ENCODE data around the gene PALD1. TPM values are rescaled to one million over a fixed set of nuclear protein-coding genes. Genes with fewer than 3 reads are reported as not detected.
"Not testable (repeated sequence)": the region's sequence is repeated elsewhere in the genome, so short reads cannot be mapped to it uniquely, and the experiment has no call there.

Gene PALD1
- total RNA-seq, 1 donor from 2014 or later: 5.1 TPM

- ATAC-seq: peak; percentile 88
- intact Hi-C loops (cut with DNase I): no loop called here
- DNase-seq (ENCODE audit: missing footprints): peak; percentile 70
Observed at GRCh38 chr10:70575874-70576802, 97.6 kb downstream of the PALD1 start.

GRCh38 chr10:70576803-70577517, 98.4 kb downstream of the PALD1 start:
- DNase-seq (ENCODE audit: missing footprints): no peak
- no peak for ATAC-seq
- intact Hi-C loops (cut with DNase I): no loop called here

GRCh38 chr10:70578371-70578947, 99.9 kb downstream of the PALD1 start:
- no peak for ATAC-seq
- no peak for DNase-seq (ENCODE audit: missing footprints)

GRCh38 chr10:70579234-70580002, 100.9 kb downstream of the PALD1 start:
- no peak for ATAC-seq

More at GRCh38 chr10:70578371-70578947, 99.9 kb downstream of the PALD1 start:
- intact Hi-C loops (cut with DNase I): no loop called here

GRCh38 chr10:70581176-70581575, 102.6 kb downstream of the PALD1 start:
- ATAC-seq; intact Hi-C loops (cut with DNase I): not testable (repeated sequence)
- peak; percentile 55 for DNase-seq (ENCODE audit: missing footprints)

More at GRCh38 chr10:70579234-70580002, 100.9 kb downstream of the PALD1 start:
- no peak for DNase-seq (ENCODE audit: missing footprints)
- intact Hi-C loops (cut with DNase I): no loop called here

GRCh38 chr10:70582793-70583668, 104.5 kb downstream of the PALD1 start:
- ATAC-seq (no peak), DNase-seq (ENCODE audit: missing footprints) (peak; percentile 14)
- intact Hi-C loops (cut with DNase I): no loop called here

- intact Hi-C loops (cut with DNase I): no loop called here
- DNase-seq (ENCODE audit: missing footprints) (peak; percentile 49), ATAC-seq (no peak)
Observed at GRCh38 chr10:70583669-70584037, 105.1 kb downstream of the PALD1 start.

GRCh38 chr10:70584366-70584765, 105.8 kb downstream of the PALD1 start:
- intact Hi-C loops (cut with DNase I): no loop called here
- ATAC-seq: no peak

GRCh38 chr10:70584909-70585544, 106.5 kb downstream of the PALD1 start:
- ATAC-seq: no peak
- DNase-seq (ENCODE audit: missing footprints): no peak
- intact Hi-C loops (cut with DNase I): no loop called here

More at GRCh38 chr10:70584366-70584765, 105.8 kb downstream of the PALD1 start:
- DNase-seq (ENCODE audit: missing footprints): peak; percentile 28

- no peak for DNase-seq (ENCODE audit: missing footprints)
- no peak for ATAC-seq
- intact Hi-C loops (cut with DNase I): no loop called here
Observed at GRCh38 chr10:70585578-70586169, 107.1 kb downstream of the PALD1 start.

GRCh38 chr10:70586348-70586930, 107.9 kb downstream of the PALD1 start:
- peak; percentile 30 for DNase-seq (ENCODE audit: missing footprints)

GRCh38 chr10:70587045-70587658, 108.6 kb downstream of the PALD1 start:
- no peak for ATAC-seq
- no peak for DNase-seq (ENCODE audit: missing footprints)
- intact Hi-C loops (cut with DNase I): no loop called here

More at GRCh38 chr10:70586348-70586930, 107.9 kb downstream of the PALD1 start:
- intact Hi-C loops (cut with DNase I): no loop called here
- no peak for ATAC-seq

- intact Hi-C loops (cut with DNase I): no loop called here
- no peak for DNase-seq (ENCODE audit: missing footprints)
- ATAC-seq: no peak
Observed at GRCh38 chr10:70588255-70588654, 109.7 kb downstream of the PALD1 start.

- ATAC-seq: peak; percentile 21
- intact Hi-C loops (cut with DNase I): no loop called here
Observed at GRCh38 chr10:70588859-70589570, 110.4 kb downstream of the PALD1 start.

More at GRCh38 chr10:70588859-70589570, 110.4 kb downstream of the PALD1 start:
- peak; percentile 68 for DNase-seq (ENCODE audit: missing footprints)
